H9 (cell line): ENCODE measurements around the gene YJU2. TPM values are rescaled to one million over a fixed set of nuclear protein-coding genes. Genes with fewer than 3 reads are reported as not detected.
"Not testable (repeated sequence)": the region's sequence is repeated elsewhere in the genome, so short reads cannot be mapped to it uniquely, and the experiment has no call there.

ENCODE experiments used
- DNase-seq: peaks from one replicate; pipeline ENCODE4 v3.0.0-alpha.2; 2017
- H2AFZ ChIP-seq: one replicate; pipeline ENCODE4 v1.6.1; 2013; ENCODE audit warnings: mild to moderate bottlenecking, low read length, control low read depth, moderate library complexity
- H2AK5ac ChIP-seq: 2 replicates; pipeline ENCODE4 v1.6.1; 2013; ENCODE audit warnings: low read length, control low read depth, mixed read lengths; ENCODE audit not compliant: insufficient read length
- H2BK120ac ChIP-seq: one replicate; pipeline ENCODE4 v1.6.1; 2013; ENCODE audit warnings: low read depth, mild to moderate bottlenecking, low read length, control low read depth, inconsistent platforms; ENCODE audit not compliant: poor library complexity, severe bottlenecking
- H2BK12ac ChIP-seq: 2 replicates; pipeline ENCODE4 v1.6.1; 2013; ENCODE audit warnings: low read length, control low read depth, mixed read lengths, low read depth; ENCODE audit not compliant: insufficient read length
- H2BK15ac ChIP-seq: 2 replicates; pipeline ENCODE4 v1.6.1; 2013; ENCODE audit warnings: low read depth, low read length, control low read depth
- H2BK20ac ChIP-seq: one replicate; pipeline ENCODE4 v1.6.1; 2013; ENCODE audit warnings: low read depth, mild to moderate bottlenecking, low read length, control low read depth, inconsistent platforms; ENCODE audit not compliant: poor library complexity, severe bottlenecking
- H2BK5ac ChIP-seq: 2 replicates; pipeline ENCODE4 v1.6.1; 2013; ENCODE audit warnings: low read length, control low read depth, mixed read lengths; ENCODE audit not compliant: insufficient read length
- H3K14ac ChIP-seq: 2 replicates; pipeline ENCODE4 v1.6.1; 2013; ENCODE audit warnings: low read length, control low read depth; ENCODE audit not compliant: insufficient read depth
- H3K18ac ChIP-seq: 2 replicates; pipeline ENCODE4 v1.6.1; 2013; ENCODE audit warnings: low read depth, mild to moderate bottlenecking, mixed read lengths, low read length, control low read depth; ENCODE audit not compliant: insufficient read length
- H3K23ac ChIP-seq: 2 replicates; pipeline ENCODE4 v1.6.1; 2013; ENCODE audit warnings: low read length, control low read depth, mixed read lengths, low read depth; ENCODE audit not compliant: insufficient read length
- H3K23me2 ChIP-seq: 2 replicates; pipeline ENCODE4 v1.6.1; 2013; ENCODE audit warnings: low read depth, mild to moderate bottlenecking, mixed read lengths, low read length, control low read depth; ENCODE audit not compliant: insufficient read length, poor library complexity, severe bottlenecking
- H3K27ac ChIP-seq: 2 replicates; pipeline ENCODE4 v1.5.1; 2013; ENCODE audit warnings: low read length, control low read depth, mixed read lengths, low read depth; ENCODE audit not compliant: insufficient read length
- H3K27me3 ChIP-seq: 2 replicates; pipeline ENCODE4 v1.6.1; 2013; ENCODE audit warnings: low read length, control low read depth, inconsistent platforms; ENCODE audit not compliant: insufficient read depth
- H3K4ac ChIP-seq: 2 replicates; pipeline ENCODE4 v1.6.1; 2013; ENCODE audit warnings: low read depth, mild to moderate bottlenecking, control low read depth, inconsistent platforms, low read length, moderate library complexity
- H3K4me1 ChIP-seq: 2 replicates; pipeline ENCODE4 v1.6.1; 2013; ENCODE audit warnings: low read length, control low read depth, inconsistent platforms; ENCODE audit not compliant: insufficient read depth
- H3K4me2 ChIP-seq: 2 replicates; pipeline ENCODE4 v1.6.1; 2013; ENCODE audit warnings: low read length, control low read depth, mixed read lengths; ENCODE audit not compliant: insufficient read length, insufficient read depth
- H3K56ac ChIP-seq: 2 replicates; pipeline ENCODE4 v1.6.1; 2013; ENCODE audit warnings: low read depth, mild to moderate bottlenecking, mixed read lengths, low read length, control low read depth; ENCODE audit not compliant: insufficient read length
- H3K79me1 ChIP-seq: 2 replicates; pipeline ENCODE4 v1.6.1; 2013; ENCODE audit warnings: low read depth, mild to moderate bottlenecking, moderate library complexity, low read length, control low read depth, inconsistent platforms; ENCODE audit not compliant: insufficient read depth, poor library complexity, severe bottlenecking
- H3K79me2 ChIP-seq: 2 replicates; pipeline ENCODE4 v1.6.1; 2013; ENCODE audit warnings: low read length, control low read depth, inconsistent platforms; ENCODE audit not compliant: insufficient read depth
- H3K9ac ChIP-seq: 2 replicates; pipeline ENCODE4 v1.6.1; 2013; ENCODE audit warnings: low read length, control low read depth, mixed read lengths; ENCODE audit not compliant: insufficient read length; ENCODE audit errors: extremely low read depth
- H3K9me3 ChIP-seq: one replicate; pipeline ENCODE4 v1.6.1; 2013; ENCODE audit warnings: low read depth, low read length, inconsistent platforms; ENCODE audit not compliant: control insufficient read depth
- H3T11ph ChIP-seq: one replicate; pipeline ENCODE4 v1.6.1; 2013; ENCODE audit warnings: mild to moderate bottlenecking, low read length, control low read depth, inconsistent platforms
- H4K20me1 ChIP-seq: one replicate; pipeline ENCODE4 v1.6.1; 2013; ENCODE audit not compliant: control insufficient read depth, insufficient read length, insufficient read depth
- H4K5ac ChIP-seq: 2 replicates; pipeline ENCODE4 v1.6.1; 2013; ENCODE audit warnings: low read depth, mild to moderate bottlenecking, mixed read lengths, low read length, control low read depth; ENCODE audit not compliant: insufficient read length
- H4K8ac ChIP-seq: replicated peaks from 2 replicates; pipeline ENCODE4 v1.6.1; 2013; ENCODE audit warnings: low read length, control low read depth, mixed read lengths, low read depth; ENCODE audit not compliant: insufficient read length
- H4K91ac ChIP-seq: 2 replicates; pipeline ENCODE4 v1.6.1; 2013; ENCODE audit warnings: low read depth, mild to moderate bottlenecking, moderate library complexity, mixed read lengths, low read length, control low read depth; ENCODE audit not compliant: insufficient read length
- H3K27ac Mint-ChIP-seq, 3 experiments: 2 replicates in 2 of 3; 3 replicates in 1 of 3; pipeline ENCODE4 v1.8.0; 2020 to 2021; ENCODE audit warnings: mixed read lengths in 3 of 3, mild to moderate bottlenecking in 1 of 3, moderate library complexity in 1 of 3
- H3K27me3 Mint-ChIP-seq: 2 replicates; pipeline ENCODE4 v1.8.0; 2021; ENCODE audit warnings: low read depth, mild to moderate bottlenecking, moderate library complexity, mixed read lengths
- H3K36me3 Mint-ChIP-seq, 3 experiments: 2 replicates in 2 of 3; 3 replicates in 1 of 3; pipeline ENCODE4 v1.8.0; 2020 to 2021; ENCODE audit warnings: low read depth in 3 of 3, mixed read lengths in 3 of 3; ENCODE audit not compliant: insufficient read depth in 1 of 3
- H3K4me1 Mint-ChIP-seq, 2 experiments: 2 replicates each; pipeline ENCODE4 v1.8.0; 2020; ENCODE audit warnings: mixed read lengths in 2 of 2
- H3K4me3 Mint-ChIP-seq, 2 experiments: 2 replicates in 1 of 2; 3 replicates in 1 of 2; pipeline ENCODE4 v1.8.0; 2020 to 2021; ENCODE audit warnings: mild to moderate bottlenecking in 2 of 2, mixed read lengths in 2 of 2, moderate library complexity in 1 of 2
- H3K9me3 Mint-ChIP-seq, 2 experiments: 2 replicates in 1 of 2; 3 replicates in 1 of 2; pipeline ENCODE4 v1.8.0; 2020; ENCODE audit warnings: mild to moderate bottlenecking in 2 of 2, mixed read lengths in 2 of 2, moderate library complexity in 1 of 2
- WGBS: extraction: QIAGEN DNeasy Blood & Tissue Kit; methylation state at CpG from one replicate; pipeline ENCODE4 v1.1.7; 2013; ENCODE audit warnings: missing lambda C conversion rate, low lambda C conversion rate, mixed read lengths; ENCODE audit not compliant: insufficient read length; ENCODE audit errors: extremely low coverage; 5-methylcytosine and 5-hydroxymethylcytosine counted together
- total RNA-seq: library from RNA; stranded (reverse); gene quantifications from 2 replicates; pipeline ENCODE4 v1.2.1, GENCODE V29; 2021
- TF ChIP-seq, protein P1 (sequence below): fragments of 200-600 bp; sonication (generic); conservative IDR thresholded peaks from 3 replicates; pipeline ENCODE4 v1.8.0; 2021; ENCODE audit warnings: antibody characterized with exemption, mild to moderate bottlenecking

YJU2 gene
- total RNA-seq, 1 experiment from 2014 or later: 31.0 TPM

DNA sequence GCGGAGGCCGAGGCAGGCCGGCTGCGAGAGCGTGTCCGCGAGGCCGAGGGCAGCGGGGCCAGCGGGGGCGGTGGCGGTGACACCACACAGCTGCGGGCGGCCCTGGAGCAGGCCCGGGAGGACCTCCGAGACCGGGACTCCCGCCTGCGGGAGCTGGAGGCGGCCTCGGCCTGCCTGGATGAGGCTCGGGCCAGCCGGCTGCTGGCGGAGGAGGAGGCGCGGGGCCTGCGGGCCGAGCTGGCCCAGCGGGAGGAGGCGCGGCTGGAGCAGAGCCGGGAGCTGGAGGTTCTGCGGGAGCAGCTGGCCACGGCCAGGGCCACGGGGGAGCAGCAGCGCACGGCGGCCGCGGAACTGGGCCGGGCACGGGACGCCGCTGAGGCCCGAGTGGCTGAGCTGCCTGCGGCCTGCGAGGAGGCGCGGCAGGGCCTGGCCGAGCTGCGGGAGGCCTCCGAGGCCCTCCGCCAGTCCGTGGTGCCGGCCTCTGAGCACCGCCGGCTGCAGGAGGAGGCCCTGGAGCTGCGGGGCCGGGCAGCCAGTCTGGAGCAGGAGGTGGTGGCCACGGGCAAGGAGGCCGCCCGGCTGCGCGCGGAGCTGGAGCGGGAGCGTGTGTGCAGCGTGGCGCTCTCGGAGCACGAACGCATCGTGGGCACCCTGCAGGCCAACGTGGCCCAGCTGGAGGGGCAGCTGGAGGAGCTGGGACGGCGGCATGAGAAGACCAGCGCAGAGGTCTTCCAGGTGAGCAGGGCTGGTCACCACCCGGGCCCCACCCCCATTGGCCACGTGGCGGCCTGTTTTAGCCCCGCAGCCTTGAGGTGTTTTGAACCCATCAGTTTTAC lies 29.2 kb upstream of the YJU2 start:
- Histone ChIP-seq H3K79me1 (no peaks in the 10 kb centered on the region), H4K8ac (no peak overlapping the region), H3K9ac (no peak overlapping the region), H3K4me2 (no peak overlapping the region), H2BK12ac (no peak overlapping the region), H2BK5ac (no peak overlapping the region), H3K27ac (no peak overlapping the region), H2BK15ac (no peak overlapping the region), H2AK5ac (no peak overlapping the region), H2AFZ (no peak overlapping the region), H4K20me1 (no peaks in the 10 kb centered on the region), H3T11ph (no peak overlapping the region), H3K18ac (no peak overlapping the region), H3K23ac (no peak overlapping the region), H3K9me3 (no peaks in the 10 kb centered on the region), H2BK120ac (no peak overlapping the region), H3K14ac (no peak overlapping the region; the same call in 1 of the 2 replicates), H3K56ac (no peak overlapping the region), H4K5ac (no peak overlapping the region), H3K4ac (no peak overlapping the region), H3K79me2 (no peaks in the 10 kb centered on the region), H4K91ac (no peak overlapping the region), H3K4me1 (no peaks in the 10 kb centered on the region), H2BK20ac (no peak overlapping the region), H3K27me3 (no peaks in the 10 kb centered on the region), H3K23me2 (no peaks in the 10 kb centered on the region)
- TF ChIP-seq, protein P1, sequence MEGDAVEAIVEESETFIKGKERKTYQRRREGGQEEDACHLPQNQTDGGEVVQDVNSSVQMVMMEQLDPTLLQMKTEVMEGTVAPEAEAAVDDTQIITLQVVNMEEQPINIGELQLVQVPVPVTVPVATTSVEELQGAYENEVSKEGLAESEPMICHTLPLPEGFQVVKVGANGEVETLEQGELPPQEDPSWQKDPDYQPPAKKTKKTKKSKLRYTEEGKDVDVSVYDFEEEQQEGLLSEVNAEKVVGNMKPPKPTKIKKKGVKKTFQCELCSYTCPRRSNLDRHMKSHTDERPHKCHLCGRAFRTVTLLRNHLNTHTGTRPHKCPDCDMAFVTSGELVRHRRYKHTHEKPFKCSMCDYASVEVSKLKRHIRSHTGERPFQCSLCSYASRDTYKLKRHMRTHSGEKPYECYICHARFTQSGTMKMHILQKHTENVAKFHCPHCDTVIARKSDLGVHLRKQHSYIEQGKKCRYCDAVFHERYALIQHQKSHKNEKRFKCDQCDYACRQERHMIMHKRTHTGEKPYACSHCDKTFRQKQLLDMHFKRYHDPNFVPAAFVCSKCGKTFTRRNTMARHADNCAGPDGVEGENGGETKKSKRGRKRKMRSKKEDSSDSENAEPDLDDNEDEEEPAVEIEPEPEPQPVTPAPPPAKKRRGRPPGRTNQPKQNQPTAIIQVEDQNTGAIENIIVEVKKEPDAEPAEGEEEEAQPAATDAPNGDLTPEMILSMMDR: no peak
- no peaks in the 10 kb centered on the region for H3K4me1 Mint-ChIP-seq
- no peak overlapping the region for H3K27ac Mint-ChIP-seq
- H3K27me3 Mint-ChIP-seq: peaks cover 9% of the 10 kb centered on the region
- no CpG with 5 or more reads among the region's 81 CpGs for WGBS
- peaks cover 0 to 15% (median 10%) of the 10 kb centered on the region in 3 experiments; a peak in 4 of 7 replicates for H3K36me3 Mint-ChIP-seq
- H3K4me3 Mint-ChIP-seq: no peak overlapping the region
- no peak for DNase-seq
- peaks cover 0 to 8% of the 10 kb centered on the region in 2 experiments; a peak in 3 of 5 replicates for H3K9me3 Mint-ChIP-seq

DNA sequence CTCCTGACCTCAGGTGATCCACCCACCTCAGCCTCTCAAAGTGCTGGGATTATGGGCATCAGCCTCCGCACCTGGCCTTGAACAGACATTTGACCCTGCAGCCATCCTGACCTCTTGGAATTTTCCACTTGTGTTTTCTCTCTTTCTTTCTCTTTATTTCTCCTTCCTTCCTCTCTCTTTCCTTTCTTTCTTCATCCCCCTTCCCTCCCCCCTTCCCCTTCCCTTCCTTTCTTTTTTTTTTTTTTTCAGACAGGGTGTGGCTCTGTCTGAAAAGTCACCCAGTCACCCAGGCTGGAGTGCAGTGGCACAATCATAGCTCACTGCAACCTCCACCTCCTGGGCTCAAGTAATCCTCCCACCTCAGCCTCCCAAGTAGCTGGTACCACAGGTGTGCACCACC lies 28.4 kb upstream of the YJU2 start:
- not testable (repeated sequence) for H3K9ac ChIP-seq, H2BK12ac ChIP-seq, H2AFZ ChIP-seq, H4K91ac ChIP-seq, H3K14ac ChIP-seq, H2BK120ac ChIP-seq, H3K4me1 ChIP-seq, H2BK15ac ChIP-seq, H3K27ac ChIP-seq, H4K20me1 ChIP-seq, H4K8ac ChIP-seq, H3K9me3 ChIP-seq, H3K27me3 ChIP-seq, H3K56ac ChIP-seq, H3K79me1 ChIP-seq, H4K5ac ChIP-seq, H3K4me1 Mint-ChIP-seq, H3K23me2 ChIP-seq, H3K27me3 Mint-ChIP-seq, H3K9me3 Mint-ChIP-seq, H3K4me3 Mint-ChIP-seq, H2BK20ac ChIP-seq, H3K4ac ChIP-seq, H3K79me2 ChIP-seq, H3K27ac Mint-ChIP-seq, H2BK5ac ChIP-seq, H3K18ac ChIP-seq, H3K23ac ChIP-seq, DNase-seq, H3T11ph ChIP-seq, H3K4me2 ChIP-seq, H2AK5ac ChIP-seq
- peaks cover 0 to 15% (median 10%) of the 10 kb centered on the region in 3 experiments; a peak in 4 of 7 replicates for H3K36me3 Mint-ChIP-seq
- no CpG with 5 or more reads among the region's 1 CpG for WGBS
